HEK293 (cell line): ENCODE measurements around the gene SHISAL1.
A peak's percentile ranks its signal among the peaks of the same experiment; 100 is the strongest.

ENCODE experiments used
- CTCF ChIA-PET: fragments of 350-600 bp; formaldehyde crosslinking; extraction: SDS; loops from one replicate; lab custom pipeline; 2021; ENCODE audit warnings: antibody characterized with exemption; lab: Yijun Ruan, JAX
- POLR2A ChIA-PET: fragments of 300-600 bp; formaldehyde crosslinking; extraction: SDS; loops from one replicate; lab custom pipeline; 2020; ENCODE audit warnings: antibody characterized with exemption, inconsistent platforms; lab: Yijun Ruan, JAX
- H3K27ac ChIP-seq: fragments of 200-500 bp; sonication (Bioruptor generic); 2 replicates; pipeline ENCODE4 v1.5.1; 2014; ENCODE audit warnings: low read depth, low read length, control low read depth, inconsistent platforms; ENCODE audit errors: extremely low read depth
- H3K36me3 ChIP-seq, 2 experiments: fragments of 200-500 bp in 1 of 2; sonication (Bioruptor generic) in 1 of 2; 1 replicate in 1 of 2; 2 replicates in 1 of 2; pipeline ENCODE4 v1.5.1; 2014 to 2017; ENCODE audit warnings: inconsistent platforms in 2 of 2, low read length in 2 of 2; ENCODE audit not compliant: control insufficient read depth in 2 of 2, insufficient read depth in 1 of 2
- H3K4me1 ChIP-seq: fragments of 200-500 bp; sonication (Bioruptor generic); 2 replicates; pipeline ENCODE4 v1.5.1; 2014; ENCODE audit warnings: mild to moderate bottlenecking, low read length, inconsistent platforms; ENCODE audit not compliant: control insufficient read depth, insufficient read depth
- H3K4me3 ChIP-seq: 2 replicates; pipeline ENCODE4 v1.5.1; 2011; ENCODE audit warnings: low read depth, mild to moderate bottlenecking, control low read depth, low read length, moderate library complexity
- H3K9me3 ChIP-seq: fragments of 200-500 bp; sonication (Bioruptor generic); 2 replicates; pipeline ENCODE4 v1.5.1; 2014; ENCODE audit warnings: low read depth, low read length, inconsistent platforms; ENCODE audit not compliant: control insufficient read depth, insufficient read depth
- EGR2 ChIP-seq: fragments of 450-650 bp; formaldehyde crosslinking; IDR thresholded peaks from 2 replicates; pipeline ENCODE4 v1.5.1; 2016; ENCODE audit warnings: low read depth, missing biosample characterization, missing genetic modification characterization
- ZFHX2 ChIP-seq: fragments of 450-650 bp; formaldehyde crosslinking; conservative IDR thresholded peaks from 2 replicates; pipeline ENCODE4 v1.5.1; 2016; ENCODE audit warnings: missing biosample characterization, missing genetic modification characterization
- ZFP3 ChIP-seq: fragments of 450-650 bp; formaldehyde crosslinking; IDR thresholded peaks from 2 replicates; pipeline ENCODE4 v1.5.1; 2016; ENCODE audit warnings: low read depth, missing biosample characterization, missing genetic modification characterization
- ZIC2 ChIP-seq: fragments of 450-650 bp; formaldehyde crosslinking; IDR thresholded peaks from 2 replicates; pipeline ENCODE4 v1.5.1; 2016; ENCODE audit warnings: missing biosample characterization, missing genetic modification characterization
- ZNF292 ChIP-seq: fragments of 450-650 bp; formaldehyde crosslinking; IDR thresholded peaks from 2 replicates; pipeline ENCODE4 v1.5.1; 2016; ENCODE audit warnings: low read depth, missing biosample characterization, missing genetic modification characterization, borderline replicate concordance
- ZNF366 ChIP-seq: fragments of 450-650 bp; formaldehyde crosslinking; conservative IDR thresholded peaks from 2 replicates; pipeline ENCODE4 v1.5.1; 2016; ENCODE audit warnings: missing biosample characterization, missing genetic modification characterization
- ZNF529 ChIP-seq: fragments of 450-650 bp; formaldehyde crosslinking; IDR thresholded peaks from 2 replicates; pipeline ENCODE4 v1.5.1; 2017; ENCODE audit warnings: missing genetic modification characterization, missing biosample characterization; ENCODE audit not compliant: insufficient replicate concordance
- ZNF624 ChIP-seq: fragments of 450-650 bp; formaldehyde crosslinking; IDR thresholded peaks from 2 replicates; pipeline ENCODE4 v1.5.1; 2017; ENCODE audit warnings: missing biosample characterization, missing genetic modification characterization
- ZNF768 ChIP-seq: fragments of 450-650 bp; formaldehyde crosslinking; IDR thresholded peaks from 2 replicates; pipeline ENCODE4 v1.5.1; 2018; ENCODE audit warnings: missing biosample characterization, mild to moderate bottlenecking, missing genetic modification characterization
- ZNF792 ChIP-seq: fragments of 450-650 bp; formaldehyde crosslinking; IDR thresholded peaks from 2 replicates; pipeline ENCODE4 v1.5.1; 2016; ENCODE audit warnings: missing biosample characterization, missing genetic modification characterization
- TF ChIP-seq, protein P1 (sequence below): fragments of 450-650 bp; formaldehyde crosslinking; IDR thresholded peaks from 2 replicates; pipeline ENCODE4 v1.5.1; 2016; ENCODE audit warnings: missing biosample characterization, missing genetic modification characterization, borderline replicate concordance

SHISAL1 gene

DNA sequence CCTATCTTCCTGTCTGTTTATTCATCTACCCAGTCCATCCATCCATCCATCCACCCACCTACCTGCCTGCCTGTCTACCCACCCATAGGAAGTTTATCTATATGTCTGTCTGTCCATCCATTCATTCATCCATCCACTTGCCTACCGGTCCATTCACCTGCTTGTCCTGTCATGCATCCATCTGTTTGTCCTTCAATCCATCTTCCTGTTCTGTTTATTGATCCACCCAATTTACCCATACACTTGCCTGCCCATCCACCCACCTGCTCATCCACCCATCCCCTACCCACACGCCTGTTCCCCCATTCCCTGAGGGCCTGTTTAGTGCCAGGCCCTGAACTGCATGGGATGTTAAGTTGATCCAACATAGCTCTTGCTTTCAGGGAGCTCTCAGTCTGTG lies 113.6 kb downstream of the SHISAL1 start:
- ChIA-PET POLR2A (interaction anchor here (0.5 kb wide), 1 partner anchor 1826 kb away, joined by 3 read pairs; no protein-coding TSS in a partner anchor), CTCF (interaction anchor here (0.6 kb wide), 1 partner anchor 424 kb away, joined by 4 read pairs; no protein-coding TSS in a partner anchor)
- H3K4me1 ChIP-seq = 0 out of 2 replicates have a peak, but pooled peaks cover 3% of the 10 kb centered on the region
- no peak overlapping the region for H3K4me3 ChIP-seq
- no peak overlapping the region for H3K27ac ChIP-seq
- no peaks in the 10 kb centered on the region for H3K9me3 ChIP-seq
- no peaks in the 10 kb centered on the region for H3K36me3 ChIP-seq
- TF ChIP-seq ZFP3 = no peak
- peak; percentile 36; the same call in 1 of the 2 replicates for TF ChIP-seq ZNF366 (tag by site-specific recombination)
- peak; percentile 81 for TF ChIP-seq ZFHX2 (tag by site-specific recombination)
- peak; percentile 87 for TF ChIP-seq EGR2 (tag by site-specific recombination)

DNA sequence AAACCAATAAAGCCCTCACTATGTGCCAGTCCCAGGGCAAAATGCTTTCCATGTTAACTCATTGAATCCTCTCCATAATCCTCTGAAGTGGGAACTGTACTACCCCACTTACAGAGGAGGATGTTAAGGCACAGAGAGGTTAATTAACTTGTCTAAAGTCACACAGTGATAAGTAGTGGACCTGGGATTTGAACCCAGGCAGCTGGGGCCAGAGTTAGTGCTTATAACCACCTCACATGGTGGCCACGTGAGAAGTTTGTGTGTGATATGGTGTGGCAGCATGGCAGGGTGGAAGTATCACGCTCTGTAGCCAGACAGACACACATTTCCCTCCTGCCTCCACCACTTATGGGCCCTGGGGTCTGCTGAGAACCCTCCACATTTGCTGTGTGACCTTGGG lies 115.5 kb downstream of the SHISAL1 start:
- Histone ChIP-seq H3K27ac (no peak overlapping the region), H3K9me3 (no peaks in the 10 kb centered on the region), H3K4me3 (no peak overlapping the region), H3K36me3 (no peaks in the 10 kb centered on the region), H3K4me1 (0 out of 2 replicates have a peak, but pooled peaks cover under 1% of the 10 kb centered on the region)
- TF ChIP-seq ZNF529 (tag by site-specific recombination) (no peak), ZNF768 (tag by site-specific recombination) (peak; percentile 76)
- CTCF ChIA-PET = no interaction called here
- POLR2A ChIA-PET = no interaction called here

DNA sequence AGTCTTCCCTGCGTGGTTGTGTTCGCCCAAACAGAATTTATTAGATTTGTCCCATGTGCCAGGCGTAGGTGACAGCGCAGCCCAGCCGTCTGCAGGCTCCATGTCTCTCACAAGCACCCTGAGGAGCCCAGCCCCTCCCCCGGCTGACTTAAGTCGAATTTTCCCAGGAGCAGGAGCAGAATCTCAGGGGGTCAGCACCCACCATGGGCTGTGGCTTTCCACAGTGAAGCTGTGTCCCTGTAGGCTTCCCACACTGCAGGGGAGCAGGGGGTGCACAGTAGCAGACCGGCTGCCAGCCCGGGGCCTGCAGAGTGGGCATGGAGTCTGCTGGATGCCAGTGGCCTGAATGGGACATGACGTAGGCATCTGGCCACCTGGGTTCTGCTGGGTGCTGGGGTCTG lies 116.0 kb downstream of the SHISAL1 start:
- CTCF ChIA-PET = no interaction called here
- POLR2A ChIA-PET = no interaction called here
- TF ChIP-seq ZIC2 (tag by site-specific recombination) = peak; percentile 58
- TF ChIP-seq ZNF792 (tag by site-specific recombination) = no peak
- Histone ChIP-seq H3K9me3 (no peaks in the 10 kb centered on the region), H3K4me1 (no peaks in the 10 kb centered on the region), H3K4me3 (no peak overlapping the region), H3K36me3 (no peaks in the 10 kb centered on the region), H3K27ac (no peak overlapping the region)

DNA sequence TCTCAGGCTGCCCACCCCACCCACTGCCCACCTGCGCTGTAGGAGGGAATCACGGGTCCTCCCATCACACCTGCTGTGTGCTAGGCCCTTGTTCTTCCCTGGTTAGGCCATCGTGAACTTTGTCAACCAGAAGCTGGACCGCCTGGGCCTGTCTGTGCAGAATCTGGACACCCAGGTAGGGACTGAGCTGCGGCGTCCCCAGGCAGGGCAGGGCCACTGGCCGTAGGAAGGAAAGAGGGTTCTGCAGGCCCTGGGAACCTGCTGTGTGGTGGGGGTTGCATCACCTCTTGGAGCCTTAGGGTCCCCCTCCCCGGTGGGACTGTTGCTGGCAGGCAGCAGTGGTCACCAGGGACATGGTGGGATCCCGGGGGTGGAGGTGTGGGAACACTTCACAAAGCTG lies 116.5 kb downstream of the SHISAL1 start:
- no peak for TF ChIP-seq ZNF624 (tag by site-specific recombination)
- TF ChIP-seq, protein P1, sequence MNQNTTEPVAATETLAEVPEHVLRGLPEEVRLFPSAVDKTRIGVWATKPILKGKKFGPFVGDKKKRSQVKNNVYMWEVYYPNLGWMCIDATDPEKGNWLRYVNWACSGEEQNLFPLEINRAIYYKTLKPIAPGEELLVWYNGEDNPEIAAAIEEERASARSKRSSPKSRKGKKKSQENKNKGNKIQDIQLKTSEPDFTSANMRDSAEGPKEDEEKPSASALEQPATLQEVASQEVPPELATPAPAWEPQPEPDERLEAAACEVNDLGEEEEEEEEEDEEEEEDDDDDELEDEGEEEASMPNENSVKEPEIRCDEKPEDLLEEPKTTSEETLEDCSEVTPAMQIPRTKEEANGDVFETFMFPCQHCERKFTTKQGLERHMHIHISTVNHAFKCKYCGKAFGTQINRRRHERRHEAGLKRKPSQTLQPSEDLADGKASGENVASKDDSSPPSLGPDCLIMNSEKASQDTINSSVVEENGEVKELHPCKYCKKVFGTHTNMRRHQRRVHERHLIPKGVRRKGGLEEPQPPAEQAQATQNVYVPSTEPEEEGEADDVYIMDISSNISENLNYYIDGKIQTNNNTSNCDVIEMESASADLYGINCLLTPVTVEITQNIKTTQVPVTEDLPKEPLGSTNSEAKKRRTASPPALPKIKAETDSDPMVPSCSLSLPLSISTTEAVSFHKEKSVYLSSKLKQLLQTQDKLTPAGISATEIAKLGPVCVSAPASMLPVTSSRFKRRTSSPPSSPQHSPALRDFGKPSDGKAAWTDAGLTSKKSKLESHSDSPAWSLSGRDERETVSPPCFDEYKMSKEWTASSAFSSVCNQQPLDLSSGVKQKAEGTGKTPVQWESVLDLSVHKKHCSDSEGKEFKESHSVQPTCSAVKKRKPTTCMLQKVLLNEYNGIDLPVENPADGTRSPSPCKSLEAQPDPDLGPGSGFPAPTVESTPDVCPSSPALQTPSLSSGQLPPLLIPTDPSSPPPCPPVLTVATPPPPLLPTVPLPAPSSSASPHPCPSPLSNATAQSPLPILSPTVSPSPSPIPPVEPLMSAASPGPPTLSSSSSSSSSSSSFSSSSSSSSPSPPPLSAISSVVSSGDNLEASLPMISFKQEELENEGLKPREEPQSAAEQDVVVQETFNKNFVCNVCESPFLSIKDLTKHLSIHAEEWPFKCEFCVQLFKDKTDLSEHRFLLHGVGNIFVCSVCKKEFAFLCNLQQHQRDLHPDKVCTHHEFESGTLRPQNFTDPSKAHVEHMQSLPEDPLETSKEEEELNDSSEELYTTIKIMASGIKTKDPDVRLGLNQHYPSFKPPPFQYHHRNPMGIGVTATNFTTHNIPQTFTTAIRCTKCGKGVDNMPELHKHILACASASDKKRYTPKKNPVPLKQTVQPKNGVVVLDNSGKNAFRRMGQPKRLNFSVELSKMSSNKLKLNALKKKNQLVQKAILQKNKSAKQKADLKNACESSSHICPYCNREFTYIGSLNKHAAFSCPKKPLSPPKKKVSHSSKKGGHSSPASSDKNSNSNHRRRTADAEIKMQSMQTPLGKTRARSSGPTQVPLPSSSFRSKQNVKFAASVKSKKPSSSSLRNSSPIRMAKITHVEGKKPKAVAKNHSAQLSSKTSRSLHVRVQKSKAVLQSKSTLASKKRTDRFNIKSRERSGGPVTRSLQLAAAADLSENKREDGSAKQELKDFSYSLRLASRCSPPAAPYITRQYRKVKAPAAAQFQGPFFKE (tag by site-specific recombination) = no peak
- TF ChIP-seq EGR2 (tag by site-specific recombination) = peak; percentile 33; the same call in 1 of the 2 replicates
- no peak for TF ChIP-seq ZNF292 (tag by site-specific recombination)
- TF ChIP-seq, all 188 proteins: peak for 1
- POLR2A ChIA-PET = no interaction called here
- H3K36me3 ChIP-seq = no peaks in the 10 kb centered on the region

More for the DNA sequence above, 116.5 kb downstream of the SHISAL1 start:
- no peak overlapping the region for H3K27ac ChIP-seq
- no peaks in the 10 kb centered on the region for H3K9me3 ChIP-seq
- no peak overlapping the region for H3K4me3 ChIP-seq
- no peaks in the 10 kb centered on the region for H3K4me1 ChIP-seq
- CTCF ChIA-PET = interaction anchor here (0.5 to 0.6 kb wide), 2 partner anchors 221 to 1668 kb away, joined by 3 to 4 read pairs; no protein-coding TSS in a partner anchor
